Epithelial cell of proximal tubule (primary cell): ENCODE results near the gene GALNT9. TPM values are rescaled to one million over a fixed set of nuclear protein-coding genes. Genes with fewer than 3 reads are reported as not detected.

Experiments
- DNase-seq: peaks from one replicate; pipeline ENCODE4 v3.0.0-alpha.2; 2011; ENCODE audit warnings: low read depth
- H3K4me3 ChIP-seq: 2 replicates; pipeline ENCODE4 v1.5.1; 2011; ENCODE audit warnings: low read depth, mild to moderate bottlenecking, low read length
- total RNA-seq: library from RNA; depleted of rRNA; stranded (reverse); fragments of >200 nt; gene quantifications from 2 replicates; pipeline ENCODE4 v1.2.3, GENCODE V29; 2015
- TF ChIP-seq, protein P1 (sequence below): conservative IDR thresholded peaks from 2 replicates; pipeline ENCODE4 v1.5.1; 2012; ENCODE audit warnings: low read depth, mild to moderate bottlenecking, low read length

The GALNT9 gene
- total RNA-seq, 1 donor from 2014 or later = not detected

- TF ChIP-seq, protein P1, sequence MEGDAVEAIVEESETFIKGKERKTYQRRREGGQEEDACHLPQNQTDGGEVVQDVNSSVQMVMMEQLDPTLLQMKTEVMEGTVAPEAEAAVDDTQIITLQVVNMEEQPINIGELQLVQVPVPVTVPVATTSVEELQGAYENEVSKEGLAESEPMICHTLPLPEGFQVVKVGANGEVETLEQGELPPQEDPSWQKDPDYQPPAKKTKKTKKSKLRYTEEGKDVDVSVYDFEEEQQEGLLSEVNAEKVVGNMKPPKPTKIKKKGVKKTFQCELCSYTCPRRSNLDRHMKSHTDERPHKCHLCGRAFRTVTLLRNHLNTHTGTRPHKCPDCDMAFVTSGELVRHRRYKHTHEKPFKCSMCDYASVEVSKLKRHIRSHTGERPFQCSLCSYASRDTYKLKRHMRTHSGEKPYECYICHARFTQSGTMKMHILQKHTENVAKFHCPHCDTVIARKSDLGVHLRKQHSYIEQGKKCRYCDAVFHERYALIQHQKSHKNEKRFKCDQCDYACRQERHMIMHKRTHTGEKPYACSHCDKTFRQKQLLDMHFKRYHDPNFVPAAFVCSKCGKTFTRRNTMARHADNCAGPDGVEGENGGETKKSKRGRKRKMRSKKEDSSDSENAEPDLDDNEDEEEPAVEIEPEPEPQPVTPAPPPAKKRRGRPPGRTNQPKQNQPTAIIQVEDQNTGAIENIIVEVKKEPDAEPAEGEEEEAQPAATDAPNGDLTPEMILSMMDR = no peak
- H3K4me3 ChIP-seq = no peak overlapping the region
- no peak for DNase-seq
Measured at GRCh38 chr12:132265056-132265800, 64.2 kb downstream of the GALNT9 start.

DNA sequence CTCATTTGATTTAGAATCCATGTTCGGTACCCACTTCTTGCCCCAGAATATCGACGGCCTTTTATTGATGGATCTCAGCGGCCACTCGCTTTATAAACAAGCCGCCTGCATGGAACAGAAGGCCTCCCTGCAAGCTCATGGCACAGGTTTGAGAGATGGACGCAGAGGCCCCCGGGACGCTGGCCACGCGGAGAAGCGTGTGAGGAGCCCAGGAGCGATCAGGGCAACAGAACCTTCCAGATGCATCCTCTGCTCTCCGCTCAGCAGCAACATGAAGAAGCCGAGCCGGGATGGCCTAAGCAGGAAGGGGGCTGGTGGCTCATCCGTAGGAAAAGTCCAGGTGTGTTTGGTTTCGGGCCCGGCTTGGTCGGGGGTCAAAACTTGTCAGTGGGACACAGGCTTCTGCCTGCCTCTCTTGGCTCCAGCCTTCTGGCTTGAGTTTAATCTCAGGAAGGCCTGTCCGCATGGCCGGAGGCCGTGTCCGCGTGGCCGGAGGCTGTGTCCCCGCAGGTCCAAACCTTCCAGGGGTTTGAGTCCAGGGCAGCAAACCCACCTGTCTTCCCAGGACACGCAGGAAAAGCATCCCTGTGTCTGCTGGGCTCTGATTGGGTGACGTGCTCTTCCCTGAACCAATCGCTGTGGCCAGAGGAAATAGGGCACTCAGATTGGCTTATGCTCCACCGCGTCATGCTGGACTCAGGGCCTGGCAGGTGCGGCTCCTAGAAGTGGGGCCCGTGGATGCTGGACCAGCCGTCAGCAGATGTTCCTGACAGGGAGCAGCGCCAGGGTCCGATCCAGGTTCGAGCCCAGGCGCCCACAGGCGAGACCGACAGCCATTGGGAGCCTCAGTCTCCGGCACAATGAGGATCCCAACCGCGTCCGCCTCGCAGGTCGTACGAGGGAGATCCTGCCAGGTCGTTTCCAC is 65.0 kb downstream of the GALNT9 start:
- DNase-seq = no peak
- H3K4me3 ChIP-seq = no peak overlapping the region
- TF ChIP-seq, protein P1 = no peak

DNA sequence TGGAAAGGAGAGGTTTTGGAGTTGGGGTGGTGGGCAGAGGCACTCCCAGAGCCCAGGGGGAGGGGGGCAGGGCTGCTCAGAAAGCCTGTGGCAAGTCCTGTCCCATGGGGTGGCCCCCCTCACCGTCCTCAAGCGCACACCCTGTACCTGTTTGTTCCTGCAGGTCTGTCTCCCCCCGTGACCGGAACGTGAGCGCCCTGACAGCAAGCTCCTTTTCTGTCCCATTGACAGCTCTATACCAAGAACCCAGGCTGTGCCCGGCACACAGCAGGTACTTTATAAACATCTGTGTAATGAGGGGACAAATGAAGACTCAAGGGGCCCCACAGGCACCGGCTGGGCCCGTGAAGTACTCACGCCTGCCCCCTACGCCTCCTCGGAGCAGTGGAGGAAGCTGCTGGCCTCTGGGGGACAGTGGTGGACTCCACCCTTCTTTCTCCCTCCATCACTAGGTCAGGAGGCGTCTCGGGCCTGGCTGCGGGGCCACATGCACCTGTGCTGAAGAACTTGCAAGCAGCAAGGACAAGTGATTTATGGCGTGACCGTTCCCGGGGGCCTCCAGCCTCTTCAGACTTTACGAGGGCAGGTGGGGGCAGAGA is 65.8 kb downstream of the GALNT9 start:
- TF ChIP-seq, protein P1 = no peak

GRCh38 chr12:132263061-132263360 is 66.4 kb downstream of the GALNT9 start:
- DNase-seq = no peak
- no peak overlapping the region for H3K4me3 ChIP-seq
- TF ChIP-seq, protein P1 = no peak

More for the DNA sequence above, 65.8 kb downstream of the GALNT9 start:
- DNase-seq = no peak
- no peak overlapping the region for H3K4me3 ChIP-seq

GRCh38 chr12:132262256-132263060 is 66.9 kb downstream of the GALNT9 start:
- H3K4me3 ChIP-seq = no peak overlapping the region
- no peak for DNase-seq
- TF ChIP-seq, protein P1 = no peak

DNA sequence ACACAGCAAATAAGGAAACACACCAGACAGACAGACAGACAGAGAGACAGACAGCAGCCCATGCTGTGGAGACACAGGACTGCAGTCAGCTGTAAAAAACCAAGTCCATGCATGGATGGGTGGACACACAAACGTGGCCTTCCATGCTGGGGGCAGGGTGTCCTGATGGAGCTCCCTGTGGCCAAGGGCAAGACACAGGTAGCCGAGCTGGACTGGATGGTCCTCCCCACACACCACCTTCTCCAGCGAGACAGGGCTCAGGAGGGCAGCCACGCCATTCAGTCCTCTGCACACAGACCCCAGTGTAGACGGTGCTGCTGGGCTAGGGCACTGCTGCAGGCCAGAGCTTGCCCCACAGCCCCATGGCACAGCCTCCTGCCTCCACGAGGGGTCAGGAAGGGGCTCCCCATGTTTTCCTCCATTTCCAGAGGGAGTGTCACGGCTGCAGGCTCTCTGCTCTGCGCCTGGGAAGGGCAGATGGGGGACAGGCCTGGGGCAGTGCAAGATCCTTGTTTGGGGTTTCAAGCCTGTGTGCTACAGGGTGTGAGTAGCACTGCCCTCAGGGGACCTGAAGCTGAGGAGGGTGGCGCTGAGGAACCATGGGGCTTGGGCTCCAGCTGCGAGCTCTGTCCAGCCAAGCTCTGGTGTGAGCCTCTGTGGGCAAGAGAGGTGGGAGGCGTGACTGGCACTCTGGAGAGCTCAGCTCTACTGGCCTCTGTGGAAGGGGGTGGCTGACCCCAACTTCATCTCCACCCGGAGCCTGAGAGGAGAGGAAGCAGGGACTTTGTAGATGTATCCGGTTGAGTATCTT is 67.9 kb downstream of the GALNT9 start:
- H3K4me3 ChIP-seq = no peak overlapping the region
- no peak for DNase-seq
- TF ChIP-seq, protein P1 = no peak
